ENCODE results near the gene SLC39A3. TPM values are rescaled to one million over a fixed set of nuclear protein-coding genes. Genes with fewer than 3 reads are reported as not detected.

The SLC39A3 gene
- total and polyA plus RNA-seq, 10 of the 15 experiments (the other 5 are each of a cell fraction or from before 2014, with no cell fraction given), result 0.63 to 67.1 (median 51.2) TPM

- TF ChIP-seq NRF1 (conservative IDR thresholded peaks at IDR 0.05; ENCODE audit: low read depth, low read length), result no peak
- TF ChIP-seq, protein P1, sequence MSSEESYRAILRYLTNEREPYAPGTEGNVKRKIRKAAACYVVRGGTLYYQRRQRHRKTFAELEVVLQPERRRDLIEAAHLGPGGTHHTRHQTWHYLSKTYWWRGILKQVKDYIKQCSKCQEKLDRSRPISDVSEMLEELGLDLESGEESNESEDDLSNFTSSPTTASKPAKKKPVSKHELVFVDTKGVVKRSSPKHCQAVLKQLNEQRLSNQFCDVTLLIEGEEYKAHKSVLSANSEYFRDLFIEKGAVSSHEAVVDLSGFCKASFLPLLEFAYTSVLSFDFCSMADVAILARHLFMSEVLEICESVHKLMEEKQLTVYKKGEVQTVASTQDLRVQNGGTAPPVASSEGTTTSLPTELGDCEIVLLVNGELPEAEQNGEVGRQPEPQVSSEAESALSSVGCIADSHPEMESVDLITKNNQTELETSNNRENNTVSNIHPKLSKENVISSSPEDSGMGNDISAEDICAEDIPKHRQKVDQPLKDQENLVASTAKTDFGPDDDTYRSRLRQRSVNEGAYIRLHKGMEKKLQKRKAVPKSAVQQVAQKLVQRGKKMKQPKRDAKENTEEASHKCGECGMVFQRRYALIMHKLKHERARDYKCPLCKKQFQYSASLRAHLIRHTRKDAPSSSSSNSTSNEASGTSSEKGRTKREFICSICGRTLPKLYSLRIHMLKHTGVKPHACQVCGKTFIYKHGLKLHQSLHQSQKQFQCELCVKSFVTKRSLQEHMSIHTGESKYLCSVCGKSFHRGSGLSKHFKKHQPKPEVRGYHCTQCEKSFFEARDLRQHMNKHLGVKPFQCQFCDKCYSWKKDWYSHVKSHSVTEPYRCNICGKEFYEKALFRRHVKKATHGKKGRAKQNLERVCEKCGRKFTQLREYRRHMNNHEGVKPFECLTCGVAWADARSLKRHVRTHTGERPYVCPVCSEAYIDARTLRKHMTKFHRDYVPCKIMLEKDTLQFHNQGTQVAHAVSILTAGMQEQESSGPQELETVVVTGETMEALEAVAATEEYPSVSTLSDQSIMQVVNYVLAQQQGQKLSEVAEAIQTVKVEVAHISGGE (CRISPR knock-in tag; IDR thresholded peaks at IDR 0.05), result no peak
- TF ChIP-seq NFXL1 (IDR thresholded peaks at IDR 0.05; ENCODE audit: borderline replicate concordance), result no peak
- TF ChIP-seq HCFC1 (IDR thresholded peaks at IDR 0.05; ENCODE audit: low read length), result no peak
- no peak for TF ChIP-seq NR2C1 (IDR thresholded peaks at IDR 0.05)
- TF ChIP-seq FOS (IDR thresholded peaks at IDR 0.05; ENCODE audit: borderline replicate concordance, extremely low read depth, insufficient read length), result no peak
- TF ChIP-seq GABPA (IDR thresholded peaks at IDR 0.05; ENCODE audit: low read depth), result no peak
- no peak for TF ChIP-seq SIX5 (IDR thresholded peaks at IDR 0.05; ENCODE audit: low read depth, low read length, severe bottlenecking)
- TF ChIP-seq ZZZ3 (IDR thresholded peaks at IDR 0.05; ENCODE audit: control insufficient read depth, insufficient read length, low read depth), result no peak
- TF ChIP-seq, protein P2, sequence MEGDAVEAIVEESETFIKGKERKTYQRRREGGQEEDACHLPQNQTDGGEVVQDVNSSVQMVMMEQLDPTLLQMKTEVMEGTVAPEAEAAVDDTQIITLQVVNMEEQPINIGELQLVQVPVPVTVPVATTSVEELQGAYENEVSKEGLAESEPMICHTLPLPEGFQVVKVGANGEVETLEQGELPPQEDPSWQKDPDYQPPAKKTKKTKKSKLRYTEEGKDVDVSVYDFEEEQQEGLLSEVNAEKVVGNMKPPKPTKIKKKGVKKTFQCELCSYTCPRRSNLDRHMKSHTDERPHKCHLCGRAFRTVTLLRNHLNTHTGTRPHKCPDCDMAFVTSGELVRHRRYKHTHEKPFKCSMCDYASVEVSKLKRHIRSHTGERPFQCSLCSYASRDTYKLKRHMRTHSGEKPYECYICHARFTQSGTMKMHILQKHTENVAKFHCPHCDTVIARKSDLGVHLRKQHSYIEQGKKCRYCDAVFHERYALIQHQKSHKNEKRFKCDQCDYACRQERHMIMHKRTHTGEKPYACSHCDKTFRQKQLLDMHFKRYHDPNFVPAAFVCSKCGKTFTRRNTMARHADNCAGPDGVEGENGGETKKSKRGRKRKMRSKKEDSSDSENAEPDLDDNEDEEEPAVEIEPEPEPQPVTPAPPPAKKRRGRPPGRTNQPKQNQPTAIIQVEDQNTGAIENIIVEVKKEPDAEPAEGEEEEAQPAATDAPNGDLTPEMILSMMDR (IDR thresholded peaks at IDR 0.05 in 2 of 3, conservative IDR thresholded peaks at IDR 0.05 in 1 of 3; ENCODE audit: control insufficient read depth in 2 of 3, extremely low read depth in 1 of 3, insufficient read depth in 1 of 3, low read depth in 3 of 3, low read length in 3 of 3), result no peak
- no peak for TF ChIP-seq E4F1 (IDR thresholded peaks at IDR 0.05; ENCODE audit: borderline replicate concordance, partially characterized antibody)
- TF ChIP-seq SMARCA5 (IDR thresholded peaks at IDR 0.05), result no peak
- TF ChIP-seq SMAD1 (IDR thresholded peaks at IDR 0.05; ENCODE audit: low read depth, partially characterized antibody), result no peak
- TF ChIP-seq ATF3 (IDR thresholded peaks at IDR 0.05; ENCODE audit: borderline replicate concordance, extremely low read depth, low read depth, low read length), result no peak
- no peak for TF ChIP-seq KLF5 (IDR thresholded peaks at IDR 0.05; ENCODE audit: partially characterized antibody)
- TF ChIP-seq FOXM1 (IDR thresholded peaks at IDR 0.05; ENCODE audit: low read depth, low read length), result no peak
- TF ChIP-seq SPI1 (IDR thresholded peaks at IDR 0.05; ENCODE audit: borderline replicate concordance, insufficient read depth, low read depth, low read length), result no peak
- TF ChIP-seq SRF (IDR thresholded peaks at IDR 0.05; ENCODE audit: low read depth in 2 of 2, low read length in 2 of 2), result no peak
- no peak for TF ChIP-seq MYB (IDR thresholded peaks at IDR 0.05; ENCODE audit: borderline replicate concordance, low read depth, low read length)
- TF ChIP-seq STAT3 (IDR thresholded peaks at IDR 0.05; ENCODE audit: low read depth, low read length), result no peak
- TF ChIP-seq PAX8 (IDR thresholded peaks at IDR 0.05), result no peak
Measured at GRCh38 chr19:2702170-2703076, 37.4 kb downstream of the SLC39A3 start, which contains the start of gene GNG7 (continued).

Data from GM12878 (cell line).